ENCODE data around the gene ZNF341. TPM values are rescaled to one million over a fixed set of nuclear protein-coding genes. Genes with fewer than 3 reads are reported as not detected.

Gene ZNF341
- total and polyA plus RNA-seq, 9 of the 15 experiments (the other 6 are each of a cell fraction or from before 2014, with no cell fraction given): 0.08 to 2.6 (median 1.0) TPM

DNA sequence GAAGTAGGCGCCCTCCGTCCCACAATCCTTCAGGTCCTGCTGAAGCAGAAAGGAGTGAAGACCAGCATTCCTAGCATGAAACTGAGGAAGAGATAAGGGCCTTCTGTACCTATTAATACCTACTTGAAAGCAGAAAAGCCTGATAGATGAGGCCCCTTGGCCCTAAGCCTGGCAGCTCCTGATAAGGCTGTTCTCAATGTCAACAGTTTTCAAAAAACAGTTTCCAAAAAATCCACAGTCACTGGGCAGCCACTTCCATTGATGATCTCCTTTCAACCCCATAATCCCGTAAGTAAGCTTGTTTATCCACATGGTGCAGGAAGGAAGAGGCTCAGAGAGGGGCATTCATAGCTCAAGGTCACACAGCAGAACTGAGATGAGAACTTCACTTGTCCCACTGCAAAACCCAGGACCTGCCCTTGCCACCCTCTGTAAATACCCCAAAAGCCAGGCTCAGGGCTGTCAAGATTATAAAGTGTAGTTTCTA, 42.8 kb upstream of the ZNF341 start (continued):
- TF ChIP-seq, protein P1, sequence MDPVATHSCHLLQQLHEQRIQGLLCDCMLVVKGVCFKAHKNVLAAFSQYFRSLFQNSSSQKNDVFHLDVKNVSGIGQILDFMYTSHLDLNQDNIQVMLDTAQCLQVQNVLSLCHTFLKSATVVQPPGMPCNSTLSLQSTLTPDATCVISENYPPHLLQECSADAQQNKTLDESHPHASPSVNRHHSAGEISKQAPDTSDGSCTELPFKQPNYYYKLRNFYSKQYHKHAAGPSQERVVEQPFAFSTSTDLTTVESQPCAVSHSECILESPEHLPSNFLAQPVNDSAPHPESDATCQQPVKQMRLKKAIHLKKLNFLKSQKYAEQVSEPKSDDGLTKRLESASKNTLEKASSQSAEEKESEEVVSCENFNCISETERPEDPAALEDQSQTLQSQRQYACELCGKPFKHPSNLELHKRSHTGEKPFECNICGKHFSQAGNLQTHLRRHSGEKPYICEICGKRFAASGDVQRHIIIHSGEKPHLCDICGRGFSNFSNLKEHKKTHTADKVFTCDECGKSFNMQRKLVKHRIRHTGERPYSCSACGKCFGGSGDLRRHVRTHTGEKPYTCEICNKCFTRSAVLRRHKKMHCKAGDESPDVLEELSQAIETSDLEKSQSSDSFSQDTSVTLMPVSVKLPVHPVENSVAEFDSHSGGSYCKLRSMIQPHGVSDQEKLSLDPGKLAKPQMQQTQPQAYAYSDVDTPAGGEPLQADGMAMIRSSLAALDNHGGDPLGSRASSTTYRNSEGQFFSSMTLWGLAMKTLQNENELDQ (CRISPR knock-in tag; IDR thresholded peaks at IDR 0.05; ENCODE audit: borderline replicate concordance): no peak
- TF ChIP-seq ZNF121 (CRISPR knock-in tag; conservative IDR thresholded peaks at IDR 0.05) (no peak), SMARCB1 (IDR thresholded peaks at IDR 0.05; ENCODE audit: insufficient read length, low read depth) (no peak), ZNF75A (CRISPR knock-in tag; IDR thresholded peaks at IDR 0.05) (no peak), U2AF2 (optimal IDR thresholded peaks at IDR 0.05; ENCODE audit: low read depth, low read length) (no peak), ASH1L (IDR thresholded peaks at IDR 0.05; ENCODE audit: borderline replicate concordance, low read depth, partially characterized antibody) (no peak), FOXJ2 (tag; IDR thresholded peaks at IDR 0.05) (0 out of 2 replicates have a peak, but pooled peaks have one; percentile 50), MEIS2 (IDR thresholded peaks at IDR 0.05; ENCODE audit: partially characterized antibody) (peak; percentile 85), MED1 (CRISPR knock-in tag; IDR thresholded peaks at IDR 0.05; ENCODE audit: borderline replicate concordance) (no peak), KDM1A (IDR thresholded peaks at IDR 0.05) (peak; percentile 93 to 94), SLC30A9 (CRISPR knock-in tag; IDR thresholded peaks at IDR 0.05) (no peak), RAD51 (IDR thresholded peaks at IDR 0.05; ENCODE audit: borderline replicate concordance, low read depth) (0 out of 2 replicates have a peak, but pooled peaks have one; percentile 6), ZSCAN29 (IDR thresholded peaks at IDR 0.05) (no peak), MCM5 (IDR thresholded peaks at IDR 0.05; ENCODE audit: low read depth) (no peak), DNMT1 (IDR thresholded peaks at IDR 0.05) (no peak)
- TF ChIP-seq, protein P2, sequence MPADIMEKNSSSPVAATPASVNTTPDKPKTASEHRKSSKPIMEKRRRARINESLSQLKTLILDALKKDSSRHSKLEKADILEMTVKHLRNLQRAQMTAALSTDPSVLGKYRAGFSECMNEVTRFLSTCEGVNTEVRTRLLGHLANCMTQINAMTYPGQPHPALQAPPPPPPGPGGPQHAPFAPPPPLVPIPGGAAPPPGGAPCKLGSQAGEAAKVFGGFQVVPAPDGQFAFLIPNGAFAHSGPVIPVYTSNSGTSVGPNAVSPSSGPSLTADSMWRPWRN (IDR thresholded peaks at IDR 0.05; ENCODE audit: low read depth): peak; percentile 76
- TF ChIP-seq, protein P3, sequence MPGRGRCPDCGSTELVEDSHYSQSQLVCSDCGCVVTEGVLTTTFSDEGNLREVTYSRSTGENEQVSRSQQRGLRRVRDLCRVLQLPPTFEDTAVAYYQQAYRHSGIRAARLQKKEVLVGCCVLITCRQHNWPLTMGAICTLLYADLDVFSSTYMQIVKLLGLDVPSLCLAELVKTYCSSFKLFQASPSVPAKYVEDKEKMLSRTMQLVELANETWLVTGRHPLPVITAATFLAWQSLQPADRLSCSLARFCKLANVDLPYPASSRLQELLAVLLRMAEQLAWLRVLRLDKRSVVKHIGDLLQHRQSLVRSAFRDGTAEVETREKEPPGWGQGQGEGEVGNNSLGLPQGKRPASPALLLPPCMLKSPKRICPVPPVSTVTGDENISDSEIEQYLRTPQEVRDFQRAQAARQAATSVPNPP (IDR thresholded peaks at IDR 0.05; ENCODE audit: borderline replicate concordance, insufficient read depth, insufficient read length): no peak
- TF ChIP-seq, protein P4, sequence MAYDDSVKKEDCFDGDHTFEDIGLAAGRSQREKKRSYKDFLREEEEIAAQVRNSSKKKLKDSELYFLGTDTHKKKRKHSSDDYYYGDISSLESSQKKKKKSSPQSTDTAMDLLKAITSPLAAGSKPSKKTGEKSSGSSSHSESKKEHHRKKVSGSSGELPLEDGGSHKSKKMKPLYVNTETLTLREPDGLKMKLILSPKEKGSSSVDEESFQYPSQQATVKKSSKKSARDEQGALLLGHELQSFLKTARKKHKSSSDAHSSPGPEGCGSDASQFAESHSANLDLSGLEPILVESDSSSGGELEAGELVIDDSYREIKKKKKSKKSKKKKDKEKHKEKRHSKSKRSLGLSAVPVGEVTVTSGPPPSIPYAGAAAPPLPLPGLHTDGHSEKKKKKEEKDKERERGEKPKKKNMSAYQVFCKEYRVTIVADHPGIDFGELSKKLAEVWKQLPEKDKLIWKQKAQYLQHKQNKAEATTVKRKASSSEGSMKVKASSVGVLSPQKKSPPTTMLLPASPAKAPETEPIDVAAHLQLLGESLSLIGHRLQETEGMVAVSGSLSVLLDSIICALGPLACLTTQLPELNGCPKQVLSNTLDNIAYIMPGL (CRISPR knock-in tag; IDR thresholded peaks at IDR 0.05): no peak

All from K562 (cell line).